CMK (cell line): Measurements from ENCODE around the gene CMC4.
A peak's percentile ranks its signal among the peaks of the same experiment; 100 is the strongest.

Source experiments
- DNase-seq: peaks from one replicate; pipeline ENCODE4 v3.0.0-alpha.2; 2010; ENCODE audit warnings: low read depth

Gene CMC4

GRCh38 chrX:155070975-155071693, at the start of gene CMC4, which contains the start of the genes BRCC3 and MTCP1:
CMC4 (minus strand) TSS chrX:155071136; CDS start chrX:155064023, 7,113 bp downstream.
BRCC3 (plus strand) TSS chrX:155071508; CDS start chrX:155071528, 20 bp downstream.
MTCP1 (minus strand) TSS chrX:155071136; CDS start chrX:155066010, 5,126 bp downstream.
- peak; percentile 72 for DNase-seq

GRCh38 chrX:155115174-155115819, 44.4 kb upstream of the CMC4 start:
- no peak for DNase-seq

GRCh38 chrX:155113097-155113496, 42.2 kb upstream of the CMC4 start:
- no peak for DNase-seq

- no peak for DNase-seq
Measured at GRCh38 chrX:155112171-155112570, 41.2 kb upstream of the CMC4 start.

GRCh38 chrX:155108427-155108826, 37.5 kb upstream of the CMC4 start:
- DNase-seq = no peak

GRCh38 chrX:155105919-155106318, 35.0 kb upstream of the CMC4 start:
- no peak for DNase-seq

- DNase-seq = no peak
Measured at GRCh38 chrX:155094468-155095061, 23.6 kb upstream of the CMC4 start.

GRCh38 chrX:155086961-155087735, 16.2 kb upstream of the CMC4 start:
- no peak for DNase-seq

- no peak for DNase-seq
Measured at GRCh38 chrX:155086202-155086840, 15.4 kb upstream of the CMC4 start.

GRCh38 chrX:155071694-155072280, 851 bp upstream of the CMC4 start:
- no peak for DNase-seq

- no peak for DNase-seq
Measured at GRCh38 chrX:155070663-155070974, 317 bp downstream of the CMC4 start.

- no peak for DNase-seq
Measured at GRCh38 chrX:155070038-155070437, 898 bp downstream of the CMC4 start.

GRCh38 chrX:155069414-155069813, 1.5 kb downstream of the CMC4 start:
- no peak for DNase-seq

- no peak for DNase-seq
Measured at GRCh38 chrX:155068165-155068564, 2.8 kb downstream of the CMC4 start.

GRCh38 chrX:155065035-155065734, 5.8 kb downstream of the CMC4 start:
- DNase-seq = no peak

GRCh38 chrX:155061760-155062159, 9.2 kb downstream of the CMC4 start:
- DNase-seq = no peak

- no peak for DNase-seq
Measured at GRCh38 chrX:155056877-155057792, 13.8 kb downstream of the CMC4 start.

GRCh38 chrX:155056471-155056870, 14.5 kb downstream of the CMC4 start:
- no peak for DNase-seq

GRCh38 chrX:155055494-155055893, 15.4 kb downstream of the CMC4 start:
- no peak for DNase-seq

- DNase-seq = no peak
Measured at GRCh38 chrX:155054255-155054654, 16.7 kb downstream of the CMC4 start.
